Stomach smooth muscle (tissue), 2 donors: ENCODE results near the gene MAML2.

Source experiments
- H3K27ac ChIP-seq: one replicate; pipeline ENCODE4 v1.7.0; 2013; ENCODE audit warnings: mild to moderate bottlenecking, low read length, inconsistent platforms
- H3K27me3 ChIP-seq, 2 donors: one replicate each; pipeline ENCODE4 v1.7.0; 2013; ENCODE audit warnings: low read length in 2 of 2; ENCODE audit not compliant: insufficient read depth in 2 of 2, control insufficient read depth in 1 of 2
- H3K36me3 ChIP-seq, 2 donors: one replicate each; pipeline ENCODE4 v1.7.0; 2013; ENCODE audit warnings: low read length in 2 of 2; ENCODE audit not compliant: control insufficient read depth in 2 of 2, insufficient read depth in 2 of 2
- H3K4me1 ChIP-seq: one replicate; pipeline ENCODE4 v1.7.0; 2013; ENCODE audit warnings: low read length; ENCODE audit not compliant: control insufficient read depth, insufficient read depth
- H3K4me3 ChIP-seq, 2 donors: one replicate each; pipeline ENCODE4 v1.7.0; 2013; ENCODE audit warnings: low read length in 2 of 2
- H3K9ac ChIP-seq, 2 donors: one replicate each; pipeline ENCODE4 v1.7.0; 2013; ENCODE audit warnings: low read length in 2 of 2, mild to moderate bottlenecking in 1 of 2
- H3K9me3 ChIP-seq, 2 donors: one replicate each; pipeline ENCODE4 v1.7.0; 2013; ENCODE audit warnings: low read length in 2 of 2; ENCODE audit not compliant: control insufficient read depth in 2 of 2
- donor health status: healthy.
- donor health status: Pancreatic carcinoma.

The MAML2 gene

DNA sequence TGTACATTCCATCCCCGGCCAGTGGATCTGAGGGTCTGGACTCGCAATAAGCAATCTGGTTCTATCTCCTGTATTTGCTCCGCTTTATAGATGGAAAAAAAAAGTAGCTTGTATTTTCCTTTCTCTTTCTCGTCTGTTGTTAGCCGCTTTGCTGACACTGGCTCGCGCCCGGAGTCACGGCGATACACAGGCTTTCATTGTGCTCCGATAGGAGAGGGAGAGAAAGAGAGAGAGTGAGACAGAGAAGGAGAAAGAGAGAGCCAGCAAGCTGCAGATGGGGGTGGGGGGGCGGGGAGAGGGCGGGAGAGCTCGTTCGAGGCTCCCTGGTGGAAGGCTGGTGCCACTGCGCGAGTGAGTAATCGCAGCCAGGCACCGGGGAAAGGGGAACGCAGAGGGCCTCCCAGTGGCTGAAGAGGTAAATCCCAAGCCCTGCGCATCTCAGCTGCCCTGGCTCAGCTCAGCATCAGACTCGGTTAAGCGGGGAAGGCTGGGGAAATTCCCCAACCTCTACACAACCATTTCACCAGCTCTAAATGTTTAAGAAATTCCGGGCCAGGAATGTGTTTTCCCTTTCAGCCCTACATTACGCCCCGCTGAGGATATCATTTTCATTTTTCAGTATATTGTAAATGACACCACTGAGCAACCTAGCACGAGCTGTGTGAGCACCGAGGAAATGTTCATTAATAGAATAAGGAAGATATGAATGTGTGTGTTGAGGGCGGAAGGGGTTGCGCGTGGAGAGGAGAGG lies at the start of gene MAML2:
Gene MAML2 (minus strand): TSS at position 235 of the 751 bp plus-strand sequence. CDS start 1,300 bp downstream, outside the sequence.
- Histone ChIP-seq H3K36me3 (no peaks in the 10 kb centered on the region), H3K4me1 (peaks cover 32% of the 10 kb centered on the region), H3K9ac (peak within 1 kb of the TSS; percentile 85 to 91), H3K27ac (peak within 1 kb of the TSS; percentile 74), H3K27me3 (no peaks in the 10 kb centered on the region), H3K4me3 (peak within 1 kb of the TSS; percentile 97 to 99), H3K9me3 (no peaks in the 10 kb centered on the region)

DNA sequence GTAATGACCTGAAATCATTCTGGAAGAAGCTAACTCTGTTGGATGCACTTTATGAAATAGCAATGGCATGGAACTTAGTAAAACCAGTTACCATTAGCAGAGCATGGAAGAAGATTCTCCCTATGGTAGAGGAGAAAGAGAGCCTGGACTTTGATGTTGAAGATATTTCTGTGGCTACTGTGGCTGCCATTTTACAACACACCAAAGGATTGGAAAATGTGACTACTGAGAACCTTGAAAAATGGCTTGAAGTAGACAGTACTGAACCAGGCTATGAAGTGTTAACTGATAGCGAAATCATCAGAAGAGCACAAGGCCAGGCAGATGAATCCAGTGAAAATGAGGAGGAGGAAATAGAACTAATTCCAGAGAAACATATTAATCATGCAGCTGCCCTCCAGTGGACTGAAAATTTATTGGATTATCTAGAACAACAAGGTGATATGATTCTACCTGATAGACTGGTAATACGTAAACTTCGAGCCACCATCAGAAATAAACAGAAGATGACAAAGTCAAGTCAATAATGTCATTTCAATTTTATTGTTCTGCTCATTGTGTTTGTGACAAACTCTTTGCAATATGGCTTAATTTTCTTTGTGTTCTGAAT lies 48.8 kb upstream of the MAML2 start:
- Histone ChIP-seq H3K9ac (no peak overlapping the region), H3K36me3 (no peaks in the 10 kb centered on the region), H3K4me1 (peaks cover 6% of the 10 kb centered on the region), H3K9me3 (no peaks in the 10 kb centered on the region), H3K27ac (no peak overlapping the region), H3K27me3 (no peaks in the 10 kb centered on the region), H3K4me3 (no peak overlapping the region)

DNA sequence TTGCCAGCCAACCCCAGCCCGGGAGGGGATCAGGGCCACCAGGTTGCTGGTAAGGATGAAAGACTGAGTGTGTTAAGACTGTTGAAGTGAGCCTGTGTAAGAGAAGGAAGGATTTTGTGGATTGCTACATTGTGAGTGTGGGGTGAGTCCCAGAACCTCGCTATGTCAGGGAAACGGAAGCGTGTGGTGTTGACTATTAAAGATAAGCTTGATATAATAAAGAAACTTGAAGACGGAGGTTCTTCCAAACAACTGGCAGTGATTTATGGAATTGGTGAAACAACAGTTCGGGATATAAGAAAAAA lies 47.4 kb upstream of the MAML2 start:
- Histone ChIP-seq H3K27me3 (no peaks in the 10 kb centered on the region), H3K9me3 (no peaks in the 10 kb centered on the region), H3K36me3 (no peaks in the 10 kb centered on the region), H3K4me1 (peaks cover 6% of the 10 kb centered on the region), H3K27ac (peak overlapping the region; percentile 50), H3K9ac (peak overlapping the region; percentile 68 to 73), H3K4me3 (peak overlapping the region; percentile 86 to 90)

DNA sequence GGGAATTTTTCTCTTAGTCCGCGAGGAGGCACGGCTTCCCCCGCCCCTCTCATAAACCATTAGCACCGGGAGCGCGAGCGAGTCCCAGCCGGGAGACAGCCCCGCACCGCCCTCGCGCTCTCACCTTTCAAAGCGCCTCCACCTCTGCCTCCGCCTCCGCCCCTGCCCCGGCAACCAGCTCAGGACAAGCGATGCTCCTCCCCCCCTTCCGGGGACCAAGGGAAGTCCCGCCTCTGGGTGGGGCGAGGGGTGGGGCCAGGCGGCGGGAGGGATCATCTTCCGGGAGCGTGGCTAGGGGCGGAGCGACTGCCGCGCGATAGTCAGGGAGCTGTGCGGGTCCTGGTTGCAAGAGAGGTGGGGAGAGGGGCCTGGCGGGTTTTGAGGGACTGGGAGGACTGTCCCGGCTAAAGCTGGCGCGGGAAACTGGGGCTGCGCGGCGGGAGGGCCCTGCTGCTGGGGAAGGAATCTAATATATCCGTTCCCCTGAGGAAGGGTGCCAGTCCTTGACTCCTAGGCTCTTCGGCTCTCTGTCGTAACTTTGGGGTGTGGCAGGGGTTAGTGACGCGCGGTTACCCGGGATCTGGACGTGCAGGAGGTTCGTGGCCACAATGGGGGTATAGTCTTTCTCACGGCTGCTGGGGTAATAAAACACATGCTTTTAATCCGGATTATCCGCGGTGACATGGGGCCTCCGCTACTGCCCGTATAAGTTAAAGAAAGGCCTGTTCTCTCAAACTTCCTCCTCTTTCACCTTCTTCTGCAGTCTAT lies 46.9 kb upstream of the MAML2 start, which contains the start of the genes CCDC82 and JRKL:
Gene CCDC82 (minus strand): TSS at position 193 of the 768 bp plus-strand sequence. CDS start 5,165 bp downstream, outside the sequence.
Gene JRKL (plus strand): TSS at position 294 of the 768 bp plus-strand sequence. CDS start 637 bp downstream, outside the sequence.
- Histone ChIP-seq H3K9ac (peak within 1 kb of the TSS; percentile 71 to 83), H3K27me3 (no peaks in the 10 kb centered on the region), H3K4me1 (peaks cover 6% of the 10 kb centered on the region), H3K4me3 (peak within 1 kb of the TSS; percentile 86 to 90), H3K36me3 (no peaks in the 10 kb centered on the region), H3K27ac (peak within 1 kb of the TSS; percentile 53), H3K9me3 (no peaks in the 10 kb centered on the region)

DNA sequence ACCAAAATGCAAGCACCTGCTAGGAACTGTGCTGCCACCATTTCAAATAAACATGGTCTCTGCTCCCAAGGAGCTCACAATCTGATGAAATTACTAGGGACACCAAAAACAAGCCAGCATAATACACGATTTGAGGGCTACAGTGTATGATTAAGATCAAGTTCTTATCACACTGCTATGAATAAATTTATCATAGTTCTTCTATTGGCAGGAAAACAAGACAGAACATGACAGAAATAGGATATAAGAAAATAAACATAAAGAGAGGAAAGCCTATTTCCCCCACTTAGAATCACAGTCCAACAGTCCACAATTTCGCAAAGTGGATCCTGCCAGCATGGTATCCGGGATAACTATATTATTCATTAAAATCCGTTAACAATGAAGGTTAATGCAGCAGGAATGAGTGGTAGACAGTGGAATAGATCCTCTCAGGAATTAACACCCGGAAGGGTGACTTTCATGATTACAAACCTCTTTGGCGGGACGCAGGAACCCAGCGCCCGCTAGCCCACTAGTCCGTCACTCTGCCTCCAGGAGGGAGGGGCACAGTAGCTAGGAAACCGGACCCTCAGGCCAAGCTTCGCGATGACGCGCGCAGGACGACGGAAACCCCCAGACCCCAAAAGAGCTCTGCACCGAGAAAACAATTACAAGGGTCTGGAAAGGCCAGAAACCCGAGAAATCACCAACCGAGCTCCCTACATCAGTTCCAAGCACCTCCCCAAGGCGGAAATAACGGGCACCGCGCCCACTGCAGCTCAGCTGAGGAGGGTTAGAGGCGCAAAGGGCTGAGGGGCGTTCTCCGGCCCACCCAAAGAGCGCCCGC lies 46.1 kb upstream of the MAML2 start:
- peak overlapping the region; percentile 86 to 90 for H3K4me3 ChIP-seq
- H3K4me1 ChIP-seq = peaks cover 6% of the 10 kb centered on the region
- peak overlapping the region; percentile 71 to 83 for H3K9ac ChIP-seq
- H3K27me3 ChIP-seq = no peaks in the 10 kb centered on the region
- no peaks in the 10 kb centered on the region for H3K36me3 ChIP-seq
- no peaks in the 10 kb centered on the region for H3K9me3 ChIP-seq
- peak overlapping the region; percentile 53 for H3K27ac ChIP-seq

DNA sequence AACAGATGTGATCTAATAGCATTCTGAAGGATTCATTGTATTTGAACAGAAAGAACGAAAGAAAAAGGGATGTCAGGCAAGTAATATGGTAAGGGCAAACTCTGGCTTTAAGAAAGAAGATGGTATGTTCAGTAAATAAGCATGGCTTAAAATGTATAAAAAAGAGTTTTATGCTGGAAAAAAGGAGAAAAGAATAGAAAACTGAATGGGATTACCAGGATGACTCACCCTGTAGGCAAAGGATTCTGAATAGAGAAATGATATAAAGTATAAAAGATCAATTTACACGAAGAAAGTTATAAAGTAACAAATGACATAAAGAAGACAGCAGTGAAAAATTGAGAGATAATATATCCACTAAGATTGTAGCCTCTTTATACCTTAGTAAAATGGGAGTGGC lies 42.2 kb upstream of the MAML2 start:
- Histone ChIP-seq H3K27me3 (no peaks in the 10 kb centered on the region), H3K9me3 (no peaks in the 10 kb centered on the region), H3K9ac (no peak overlapping the region), H3K4me3 (no peak overlapping the region), H3K36me3 (peaks cover 0 to 11% of the 10 kb centered on the region in 2 donors), H3K27ac (no peak overlapping the region), H3K4me1 (no peaks in the 10 kb centered on the region)

DNA sequence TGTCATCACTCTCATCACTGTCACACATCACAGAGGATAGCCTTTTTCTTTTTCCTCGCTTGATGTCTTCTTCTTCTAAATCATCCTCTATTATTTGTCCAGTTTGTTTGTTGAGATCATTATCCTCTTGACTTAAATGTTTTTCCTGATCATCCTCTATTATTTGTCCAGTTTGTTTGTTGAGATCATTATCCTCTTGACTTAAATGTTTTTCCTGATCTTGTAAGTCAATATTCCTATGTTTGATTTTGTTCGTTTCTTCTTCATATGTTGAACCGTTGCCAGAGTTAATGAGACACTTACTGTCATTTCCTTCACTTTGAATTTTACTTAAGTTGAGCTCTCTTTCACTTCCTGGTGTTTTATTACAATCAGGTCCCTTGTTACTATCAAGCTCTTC lies 41.2 kb upstream of the MAML2 start:
- H3K4me1 ChIP-seq = no peaks in the 10 kb centered on the region
- no peak overlapping the region for H3K9ac ChIP-seq
- no peaks in the 10 kb centered on the region for H3K27me3 ChIP-seq
- H3K27ac ChIP-seq = no peak overlapping the region
- no peak overlapping the region for H3K4me3 ChIP-seq
- H3K36me3 ChIP-seq = peaks cover 0 to 11% of the 10 kb centered on the region in 2 donors
- H3K9me3 ChIP-seq = no peaks in the 10 kb centered on the region

DNA sequence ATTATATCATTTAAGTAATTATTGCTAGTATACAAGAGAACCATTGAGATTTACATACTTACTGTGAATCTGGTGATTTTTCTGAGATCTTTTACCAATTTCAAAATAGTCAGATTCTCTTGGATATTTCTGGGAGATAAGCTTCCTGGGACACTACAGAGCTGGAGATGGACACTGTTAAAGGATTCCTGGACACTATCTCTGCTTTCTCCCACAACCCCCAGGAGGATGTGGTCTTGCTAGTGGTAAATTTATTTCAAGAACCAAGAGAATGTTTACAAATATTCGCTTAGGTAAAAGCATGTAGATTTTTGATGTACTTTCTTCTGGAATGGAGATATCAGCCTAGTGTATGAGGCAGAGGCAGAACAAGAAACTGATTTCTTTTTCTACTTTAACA lies 33.8 kb upstream of the MAML2 start:
- Histone ChIP-seq H3K36me3 (peaks cover 3 to 17% of the 10 kb centered on the region in 2 donors), H3K27me3 (no peaks in the 10 kb centered on the region), H3K9me3 (no peaks in the 10 kb centered on the region)

DNA sequence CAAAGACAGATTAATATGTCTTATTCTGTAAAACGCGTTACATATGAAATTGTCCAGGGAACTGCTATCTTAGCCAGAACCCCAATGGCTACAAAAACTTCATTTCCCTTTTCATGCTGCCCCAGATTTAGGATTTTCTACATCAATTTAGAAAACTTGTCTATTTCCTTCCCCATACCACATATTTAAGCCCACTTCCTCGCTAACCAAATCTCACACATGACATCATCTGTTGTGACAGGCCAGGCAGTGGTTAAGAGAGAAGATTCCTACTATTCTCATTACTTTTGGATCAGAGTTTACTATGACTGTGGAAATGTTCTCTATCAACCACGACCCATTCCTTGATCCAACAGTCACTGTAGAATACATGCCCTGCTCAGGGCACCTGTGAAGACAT lies 30.8 kb upstream of the MAML2 start:
- Histone ChIP-seq H3K9me3 (no peaks in the 10 kb centered on the region), H3K4me1 (no peaks in the 10 kb centered on the region), H3K36me3 (peaks cover 3 to 9% of the 10 kb centered on the region in 2 donors), H3K9ac (no peak overlapping the region), H3K4me3 (no peak overlapping the region), H3K27me3 (no peaks in the 10 kb centered on the region), H3K27ac (no peak overlapping the region)

More for the DNA sequence above, 33.8 kb upstream of the MAML2 start:
- Histone ChIP-seq H3K27ac (no peak overlapping the region), H3K4me3 (no peak overlapping the region), H3K9ac (no peak overlapping the region), H3K4me1 (no peaks in the 10 kb centered on the region)

DNA sequence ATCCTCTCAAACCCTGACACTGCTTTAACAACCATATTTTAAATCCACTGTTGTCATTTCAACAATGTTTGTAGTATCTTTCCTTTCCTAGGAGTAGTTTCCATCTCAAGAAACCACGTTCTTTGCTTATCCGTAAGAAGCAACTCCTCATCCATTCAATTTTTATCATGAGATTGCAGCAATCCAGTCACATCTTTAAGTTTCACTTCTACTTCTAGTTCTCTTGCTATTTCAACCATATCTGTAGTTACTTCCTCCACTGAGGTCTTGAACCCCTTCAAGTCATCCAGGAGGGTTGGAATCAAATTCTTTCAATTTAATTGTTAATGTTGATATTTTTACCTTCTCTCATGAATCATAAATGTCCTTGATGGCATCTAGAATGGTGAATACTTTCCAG lies 24.3 kb upstream of the MAML2 start:
- peaks cover 0 to 3% of the 10 kb centered on the region in 2 donors for H3K36me3 ChIP-seq
- H3K4me1 ChIP-seq = no peaks in the 10 kb centered on the region
- no peaks in the 10 kb centered on the region for H3K9me3 ChIP-seq
- H3K27me3 ChIP-seq = no peaks in the 10 kb centered on the region
- no peak overlapping the region for H3K9ac ChIP-seq
- H3K27ac ChIP-seq = no peak overlapping the region
- H3K4me3 ChIP-seq = no peak overlapping the region
